ENCODE measurements around the gene ZSCAN16.

The ZSCAN16 gene

GRCh38 chr6:28176373-28176772, 52.0 kb downstream of the ZSCAN16 start:
- POLR2A ChIA-PET: no interaction called here
- WGBS (ENCODE audit: insufficient coverage): no CpG with 5 or more reads among the region's 1 CpG

More at GRCh38 chr6:28176373-28176772, 52.0 kb downstream of the ZSCAN16 start:
- Histone ChIP-seq H3K36me3 (ENCODE audit: control insufficient read depth in 4 of 4, insufficient read depth in 4 of 4, low read length in 3 of 4) (no peaks in the 10 kb centered on the region), H3K27me3 (replicated peaks in 2 of 5; ENCODE audit: control insufficient read depth in 4 of 5, insufficient read depth in 5 of 5, low read length in 4 of 5) (no peaks in the 10 kb centered on the region), H3K4me1 (ENCODE audit: control extremely low read depth in 1 of 4, control insufficient read depth in 4 of 4, insufficient read depth in 4 of 4, low read length in 3 of 4) (no peaks in the 10 kb centered on the region), H3K4me3 (ENCODE audit: control insufficient read depth in 1 of 7, extremely low read depth in 1 of 7, insufficient read depth in 4 of 7, low read depth in 2 of 7, low read length in 6 of 7) (no peak overlapping the region), H3K27ac (ENCODE audit: insufficient read depth in 1 of 2, low read depth in 1 of 2, low read length in 2 of 2, poor library complexity in 1 of 2, severe bottlenecking in 2 of 2) (no peak overlapping the region), H3K9me3 (ENCODE audit: control extremely low read depth in 1 of 5, control insufficient read depth in 4 of 5, insufficient read depth in 2 of 5, low read depth in 1 of 5, low read length in 4 of 5) (peaks cover 0 to 10% (median 5%) of the 10 kb centered on the region in 5 experiments)
- CTCF ChIA-PET: interaction anchor here (0.6 to 0.8 kb wide), 2 partner anchors 13 to 762 kb away, joined by 3 read pairs; no protein-coding TSS in a partner anchor
- DNase-seq: no peak

Data from common myeloid progenitor, CD34-positive (primary cell).